Medulla oblongata (tissue), 1 donor: ENCODE data around the gene SAP30BP.
A peak's percentile ranks its signal among the peaks of the same experiment; 100 is the strongest.

Experiments used
- DNase-seq: peaks from one replicate; pipeline ENCODE4 v3.0.0-alpha.2; 2015; ENCODE audit errors: extremely low spot score

The SAP30BP gene

DNA sequence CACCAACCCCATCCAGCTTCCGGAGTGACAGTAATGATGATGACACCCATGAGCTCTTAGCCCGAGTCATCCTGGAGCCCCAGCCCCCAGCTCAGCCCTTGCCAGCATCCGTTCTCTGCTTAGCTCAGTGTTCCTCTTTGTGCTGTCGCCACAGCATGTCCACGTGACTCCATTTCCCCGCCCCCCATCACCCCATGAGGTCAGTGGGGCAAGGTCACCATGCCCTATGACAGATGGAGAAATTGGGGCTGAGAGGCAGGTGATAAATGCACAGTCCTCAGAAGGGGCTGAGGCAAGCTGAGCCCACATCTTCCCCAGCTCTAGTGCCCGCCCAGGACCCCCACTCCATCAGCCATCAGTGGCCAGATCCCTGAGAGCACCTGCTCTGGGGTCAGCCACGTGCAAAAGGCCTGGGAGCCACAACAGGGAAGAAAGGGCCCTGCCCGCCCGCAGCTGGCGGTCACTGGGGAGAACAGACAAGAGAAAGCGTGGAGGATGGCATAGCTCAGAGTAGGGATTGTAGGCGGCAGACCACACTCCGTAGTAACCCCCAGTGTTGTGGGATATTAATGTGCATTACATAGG lies 71.2 kb downstream of the SAP30BP start:
- peak; percentile 49 for DNase-seq

GRCh38 chr17:75739174-75739573 lies 72.0 kb downstream of the SAP30BP start:
- no peak for DNase-seq

- no peak for DNase-seq
Observed at GRCh38 chr17:75739801-75740200, 72.7 kb downstream of the SAP30BP start.

- no peak for DNase-seq
Observed at GRCh38 chr17:75740215-75740614, 73.1 kb downstream of the SAP30BP start.

- DNase-seq: no peak
Observed at GRCh38 chr17:75740631-75741077, 73.5 kb downstream of the SAP30BP start.

DNA sequence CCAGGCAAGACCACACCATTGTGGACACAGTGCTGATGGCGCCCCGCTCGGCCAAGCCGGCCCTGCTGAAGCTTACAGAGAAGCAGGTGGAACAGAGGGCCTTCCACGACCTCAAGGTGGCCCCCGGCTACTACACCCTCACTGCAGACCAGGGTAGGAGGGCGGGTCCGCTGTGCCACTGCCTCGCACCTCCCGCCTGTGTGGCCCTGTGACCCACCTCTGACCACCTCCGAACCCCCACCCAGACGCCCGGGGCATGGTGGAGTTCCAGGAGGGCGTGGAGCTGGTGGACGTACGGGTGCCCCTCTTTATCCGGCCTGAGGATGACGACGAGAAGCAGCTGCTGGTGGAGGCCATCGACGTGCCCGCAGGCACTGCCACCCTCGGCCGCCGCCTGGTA lies 75.2 kb downstream of the SAP30BP start:
- no peak for DNase-seq

GRCh38 chr17:75743625-75744206 lies 76.6 kb downstream of the SAP30BP start:
- no peak for DNase-seq

- no peak for DNase-seq
Observed at GRCh38 chr17:75748706-75749105, 81.6 kb downstream of the SAP30BP start.

DNA sequence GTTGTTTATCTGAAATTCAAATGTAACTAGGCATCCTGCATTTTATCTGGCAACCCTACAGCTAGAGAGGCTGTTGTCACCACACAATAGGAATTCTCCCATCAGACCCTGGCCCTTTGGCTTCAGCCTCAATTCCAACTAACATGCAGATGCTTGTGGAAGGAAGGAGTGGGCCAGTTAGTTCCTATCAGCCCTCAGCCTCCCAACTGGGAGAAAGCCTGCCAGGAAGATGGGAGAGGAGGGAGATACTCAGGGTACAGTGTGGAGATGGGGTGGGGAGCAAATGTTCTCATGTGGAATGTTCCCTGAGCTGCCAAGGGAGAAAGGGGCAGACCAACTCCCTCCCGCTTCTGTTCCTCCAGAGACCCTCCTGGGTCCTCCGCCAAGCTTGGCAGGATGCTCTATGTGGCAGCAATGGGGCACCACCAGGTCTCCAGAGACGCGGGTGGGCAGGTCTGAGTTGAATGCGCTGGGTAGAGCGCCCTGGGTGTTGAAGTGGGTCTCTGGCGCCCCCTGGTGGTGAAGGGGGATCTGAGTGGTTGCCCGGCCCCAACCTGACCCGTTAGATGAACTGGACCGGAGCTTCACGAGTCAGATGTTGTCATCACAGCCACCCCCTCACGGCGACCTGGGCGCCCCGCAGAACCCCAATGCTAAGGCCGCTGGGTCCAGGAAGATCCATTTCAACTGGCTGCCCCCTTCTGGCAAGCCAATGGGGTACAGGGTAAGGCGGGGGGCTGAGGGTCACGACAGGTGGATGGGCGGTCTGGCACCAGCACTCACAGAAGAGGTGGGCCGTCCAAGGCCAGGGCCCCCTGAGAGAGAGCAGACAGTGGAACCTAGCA lies 82.6 kb downstream of the SAP30BP start:
- DNase-seq: peak; percentile 91

GRCh38 chr17:75750661-75751423 lies 83.7 kb downstream of the SAP30BP start:
- no peak for DNase-seq

GRCh38 chr17:75751676-75752404 lies 84.7 kb downstream of the SAP30BP start:
- DNase-seq: no peak

DNA sequence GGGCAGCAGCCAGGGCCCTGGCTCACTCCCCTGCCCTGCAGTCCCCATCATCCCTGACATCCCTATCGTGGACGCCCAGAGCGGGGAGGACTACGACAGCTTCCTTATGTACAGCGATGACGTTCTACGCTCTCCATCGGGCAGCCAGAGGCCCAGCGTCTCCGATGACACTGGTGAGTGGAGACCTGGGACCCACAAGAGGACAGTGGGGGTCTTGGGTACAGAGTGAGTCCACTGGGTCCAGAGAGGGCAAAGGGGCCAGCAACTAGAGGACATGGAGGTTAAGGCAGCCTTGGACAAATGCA lies 85.2 kb downstream of the SAP30BP start:
- no peak for DNase-seq

DNA sequence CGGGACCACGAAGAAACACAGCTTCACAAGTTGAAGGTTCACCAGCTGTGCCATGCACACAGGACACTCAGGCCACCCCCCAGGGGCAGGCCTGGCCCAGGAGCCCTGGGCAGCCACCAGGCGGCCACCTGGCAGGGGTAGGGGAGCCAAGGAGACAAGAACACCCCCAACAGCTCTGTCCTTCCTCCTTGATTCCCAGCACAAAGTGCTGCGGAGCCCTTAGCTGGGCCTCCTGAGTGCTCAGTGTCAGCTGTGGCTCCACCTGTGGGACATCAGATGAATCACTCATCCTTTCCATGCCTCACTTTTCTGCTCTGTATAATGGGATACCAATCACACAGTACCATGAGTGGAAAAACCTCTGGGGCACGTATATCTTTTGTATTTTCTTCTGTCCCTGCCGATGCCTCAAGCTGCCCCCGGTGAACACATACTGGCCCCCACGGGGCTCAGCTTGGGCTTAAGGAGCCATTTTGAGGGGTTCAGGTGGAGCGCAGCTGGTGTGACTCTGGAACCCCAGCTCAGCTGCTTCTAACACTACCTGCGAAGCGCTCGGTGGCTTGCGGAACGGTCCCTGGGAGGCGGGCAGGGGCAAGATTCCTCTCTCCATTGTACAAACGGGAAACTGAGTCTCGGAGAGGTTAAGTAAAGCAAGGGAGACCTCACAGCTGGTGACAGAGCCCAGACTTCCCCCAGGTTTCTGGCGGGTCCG lies 85.8 kb downstream of the SAP30BP start:
- DNase-seq: no peak

DNA sequence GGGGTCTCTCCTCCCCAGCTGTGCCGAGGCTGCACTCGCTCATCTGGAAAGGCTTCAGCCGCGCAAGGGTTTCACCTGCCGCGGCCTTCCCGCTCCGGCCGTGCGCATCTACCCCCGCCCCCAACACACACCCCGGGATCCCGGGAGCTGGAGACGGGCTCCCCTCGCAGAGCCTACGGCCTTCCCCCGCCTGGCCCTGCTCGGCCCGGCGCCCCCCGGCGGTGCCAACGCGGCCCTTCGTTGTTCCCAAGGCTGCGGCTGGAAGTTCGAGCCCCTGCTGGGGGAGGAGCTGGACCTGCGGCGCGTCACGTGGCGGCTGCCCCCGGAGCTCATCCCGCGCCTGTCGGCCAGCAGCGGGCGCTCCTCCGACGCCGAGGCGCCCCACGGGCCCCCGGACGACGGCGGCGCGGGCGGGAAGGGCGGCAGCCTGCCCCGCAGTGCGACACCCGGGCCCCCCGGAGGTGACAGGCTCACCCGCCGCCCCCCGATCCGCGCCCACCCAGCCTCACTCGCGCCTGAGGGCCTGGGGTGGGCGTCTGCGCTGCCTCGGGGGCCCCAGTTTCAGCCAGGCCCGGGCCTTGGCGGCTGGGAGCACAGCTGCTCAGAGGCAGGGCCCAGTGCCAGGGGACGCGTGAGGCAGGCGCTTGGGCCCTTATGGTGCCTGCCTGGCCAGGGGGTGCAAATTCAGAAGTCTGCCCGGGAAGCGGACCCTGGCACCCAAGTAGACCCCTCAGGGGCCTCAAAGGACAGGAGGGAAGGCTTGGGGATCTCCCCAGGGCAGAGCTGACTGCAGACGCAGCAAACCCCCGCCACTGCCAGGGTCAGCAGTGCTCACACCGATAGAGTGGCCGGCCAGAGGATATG lies 86.6 kb downstream of the SAP30BP start:
- peak; percentile 74 for DNase-seq

GRCh38 chr17:75754378-75755204 lies 87.5 kb downstream of the SAP30BP start:
- no peak for DNase-seq

DNA sequence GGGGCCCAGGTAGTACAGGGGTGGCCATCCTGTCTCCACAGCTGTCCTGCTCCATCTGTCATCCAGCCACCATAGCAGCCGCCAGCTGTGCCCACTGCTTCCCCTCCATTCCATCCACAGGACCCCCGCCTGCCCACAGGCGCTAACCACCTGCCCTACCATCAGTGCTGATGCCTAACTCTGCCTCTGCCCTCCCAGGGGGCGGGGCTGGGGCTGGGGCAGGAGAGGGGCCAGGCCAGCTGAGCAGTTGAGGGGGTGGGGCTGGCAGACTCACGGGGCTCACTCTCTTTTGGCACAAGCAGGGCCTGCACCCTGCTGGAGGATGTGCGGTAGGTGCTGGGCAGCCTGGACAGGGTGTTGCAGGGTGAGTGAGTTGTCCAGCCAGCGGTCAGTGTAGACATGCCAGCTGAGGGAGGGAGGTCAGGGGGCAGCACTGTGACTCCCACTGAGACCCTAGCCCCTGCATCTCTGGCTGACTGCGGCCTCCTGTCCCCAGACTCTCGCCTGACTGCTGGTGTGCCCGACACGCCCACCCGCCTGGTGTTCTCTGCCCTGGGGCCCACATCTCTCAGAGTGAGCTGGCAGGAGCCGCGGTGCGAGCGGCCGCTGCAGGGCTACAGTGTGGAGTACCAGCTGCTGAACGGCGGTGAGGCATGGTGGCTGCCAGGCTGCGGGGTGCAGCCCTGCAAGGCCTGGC lies 88.2 kb downstream of the SAP30BP start:
- no peak for DNase-seq

DNA sequence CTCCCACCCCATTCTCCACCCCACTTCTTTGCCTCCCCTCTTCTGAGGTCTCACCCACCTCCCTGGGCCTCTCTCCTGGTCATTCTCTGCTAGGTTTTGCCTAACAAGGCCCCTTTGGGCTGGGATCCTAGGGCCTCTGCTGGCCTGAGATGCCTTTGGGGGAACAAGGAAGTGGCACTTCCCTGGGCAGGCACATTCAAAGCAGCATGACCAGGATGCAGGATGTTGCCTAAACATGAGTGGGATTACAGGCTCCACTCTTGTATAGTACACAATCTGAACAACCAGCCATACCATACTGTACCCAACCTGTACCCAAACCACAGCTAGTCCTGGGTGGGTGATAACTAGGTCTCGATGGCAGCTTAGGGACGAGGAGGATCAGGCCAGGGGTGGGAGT lies 88.9 kb downstream of the SAP30BP start:
- DNase-seq: no peak

GRCh38 chr17:75756451-75757085 lies 89.4 kb downstream of the SAP30BP start:
- no peak for DNase-seq
